HG03521 (cell line): ENCODE measurements around the gene ARL14EP.
A peak's percentile ranks its signal among the peaks of the same experiment; 100 is the strongest.

Experiments used
- ATAC-seq: cut with Tn5 transposase; IDR thresholded peaks from one replicate; pipeline ENCODE4 v1.9.1; 2021; ENCODE audit warnings: mild to moderate bottlenecking, moderate library complexity; ENCODE audit not compliant: unreplicated experiment

Gene ARL14EP

GRCh38 chr11:30322826-30323710 lies at the start of gene ARL14EP:
ARL14EP (plus strand) TSS chr11:30323104; CDS start chr11:30330949, 7,845 bp downstream.
- peak; percentile 99 for ATAC-seq

GRCh38 chr11:30277176-30277575 lies 45.7 kb upstream of the ARL14EP start:
- no peak for ATAC-seq

DNA sequence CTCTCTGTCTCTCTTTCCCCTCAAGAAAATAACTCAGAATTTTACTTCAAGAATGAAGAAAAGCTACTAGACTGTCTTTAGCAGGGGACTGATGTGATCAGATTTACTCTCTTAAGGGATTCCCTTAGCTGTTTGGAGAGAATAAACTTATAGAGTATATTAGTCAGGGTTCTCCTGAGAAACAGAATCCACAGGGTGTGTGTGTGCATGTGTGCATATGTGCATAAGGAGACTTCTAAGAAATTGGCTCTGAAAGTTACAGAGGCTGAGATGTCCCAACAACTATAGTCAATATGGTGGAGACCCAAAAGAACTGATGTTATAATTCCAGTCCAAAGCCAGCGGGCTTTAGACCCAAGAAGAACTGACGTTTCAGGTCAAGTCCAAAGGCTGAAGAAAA lies 43.1 kb upstream of the ARL14EP start:
- ATAC-seq, result no peak

DNA sequence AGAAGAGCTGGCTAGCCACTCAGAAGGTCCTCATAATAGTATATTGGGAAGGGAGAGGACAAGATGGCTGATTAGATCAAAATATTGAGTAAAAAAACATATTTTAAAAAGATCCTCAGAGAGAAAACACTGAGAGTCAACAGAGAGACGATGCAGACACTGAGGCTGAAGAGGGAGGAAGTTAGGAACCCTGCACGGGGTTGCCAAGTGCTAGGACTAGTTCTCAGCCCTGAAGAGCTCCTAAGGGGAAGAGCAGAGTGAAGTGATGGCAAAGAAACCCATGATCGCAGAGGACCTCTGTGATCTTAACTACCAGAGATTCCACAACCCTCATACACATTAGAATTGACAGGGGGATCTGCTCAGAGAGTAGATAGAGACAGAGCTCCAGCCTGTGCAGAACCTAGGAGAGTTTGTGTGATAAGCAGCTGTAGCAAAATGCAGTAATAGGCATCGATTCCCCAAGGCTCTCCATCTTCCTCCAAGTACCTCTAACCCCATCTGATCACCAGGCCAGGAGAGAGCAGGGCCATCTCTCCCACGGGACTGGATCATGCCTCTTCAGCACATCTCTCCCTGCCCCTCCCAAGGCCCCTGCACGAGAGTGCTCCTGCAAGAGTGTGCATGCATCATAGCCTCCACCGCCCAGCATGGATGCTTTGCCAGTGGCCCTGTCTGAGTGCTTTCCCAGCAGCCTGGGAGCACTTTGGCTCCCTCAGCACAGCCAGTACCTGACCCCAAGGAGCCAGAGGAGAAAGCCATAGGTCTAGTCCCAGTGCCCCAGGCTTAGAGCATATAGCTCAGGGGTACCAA lies 41.2 kb upstream of the ARL14EP start:
- peak; percentile 17 for ATAC-seq

GRCh38 chr11:30282289-30282631 lies 40.6 kb upstream of the ARL14EP start:
- peak; percentile 50 for ATAC-seq

DNA sequence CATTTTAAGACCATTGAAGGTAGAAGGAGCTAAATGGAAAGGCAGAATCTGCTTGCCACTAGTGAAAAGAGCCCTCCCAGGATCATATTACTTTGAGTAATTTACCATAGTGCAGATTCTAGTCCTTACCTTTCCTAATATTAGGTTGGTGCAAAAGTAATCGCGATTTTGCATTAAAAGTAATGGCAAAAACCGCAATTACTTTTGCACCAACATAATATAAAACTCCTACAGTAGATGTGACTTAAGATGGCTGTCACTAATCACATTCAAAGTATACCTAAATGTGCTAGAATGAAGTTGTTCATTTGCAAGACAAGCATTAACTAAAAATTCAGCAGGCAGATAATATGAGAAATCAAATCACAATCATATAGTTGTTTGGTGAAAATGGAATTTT lies 38.1 kb upstream of the ARL14EP start:
- ATAC-seq, result no peak

- ATAC-seq, result no peak
Observed at GRCh38 chr11:30285416-30286121, 37.3 kb upstream of the ARL14EP start.

GRCh38 chr11:30291331-30291730 lies 31.6 kb upstream of the ARL14EP start:
- no peak for ATAC-seq

GRCh38 chr11:30292545-30292944 lies 30.4 kb upstream of the ARL14EP start:
- ATAC-seq, result no peak

DNA sequence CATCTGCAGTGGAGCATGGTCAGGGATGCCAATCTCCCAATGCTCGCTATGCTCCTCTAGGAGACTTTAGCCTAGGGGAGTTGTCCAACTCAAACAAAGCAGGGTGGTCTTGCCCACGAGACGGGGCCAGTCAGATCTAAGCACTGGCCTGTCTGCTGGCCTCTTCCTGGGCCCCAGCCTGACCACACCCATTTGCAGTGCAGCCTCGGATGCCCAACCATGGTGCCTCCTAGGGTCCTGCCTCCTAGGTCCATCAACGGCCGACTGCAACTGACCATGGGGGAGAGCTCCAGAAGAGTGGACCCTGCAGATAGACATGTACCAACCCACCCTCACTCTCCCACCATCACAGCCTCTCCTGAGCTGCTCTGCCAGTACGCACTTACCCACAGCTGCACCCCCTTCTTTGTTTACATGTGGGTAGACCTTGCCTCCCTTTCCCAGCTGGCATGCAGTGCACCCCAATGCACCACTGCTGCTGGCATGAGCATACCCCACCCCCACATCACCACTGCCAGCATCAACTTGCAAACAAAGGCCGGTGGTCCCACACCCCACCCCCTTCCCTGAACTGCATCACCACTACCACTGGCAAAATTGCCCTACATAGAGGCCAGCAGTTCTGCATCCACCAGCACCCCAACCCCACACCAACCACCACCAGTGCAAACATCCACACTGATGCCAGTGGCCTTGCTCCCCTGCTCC lies 27.6 kb upstream of the ARL14EP start:
- ATAC-seq, result no peak

GRCh38 chr11:30304620-30305019 lies 18.3 kb upstream of the ARL14EP start:
- ATAC-seq, result no peak

GRCh38 chr11:30310623-30311022 lies 12.3 kb upstream of the ARL14EP start:
- peak; percentile 92 for ATAC-seq

DNA sequence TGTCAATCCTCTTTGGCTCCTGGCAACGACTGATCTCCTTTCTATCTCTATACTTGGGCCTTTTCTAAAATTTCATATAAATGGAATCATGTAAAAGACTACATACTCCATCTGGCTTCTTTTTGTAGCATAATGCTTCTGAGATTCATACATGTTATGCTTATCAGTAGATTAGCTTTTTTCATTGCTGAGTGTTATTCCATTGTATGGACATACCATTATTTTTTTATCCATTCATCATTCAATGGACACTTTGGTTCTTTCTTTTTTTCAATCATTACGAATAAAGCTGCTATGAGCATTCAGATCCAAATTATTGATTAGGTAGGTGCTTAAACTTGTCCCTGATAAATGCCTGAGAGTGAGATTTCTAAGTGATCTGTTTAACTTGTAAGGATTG lies 11.7 kb upstream of the ARL14EP start:
- ATAC-seq, result no peak

GRCh38 chr11:30312243-30312642 lies 10.7 kb upstream of the ARL14EP start:
- ATAC-seq, result no peak

DNA sequence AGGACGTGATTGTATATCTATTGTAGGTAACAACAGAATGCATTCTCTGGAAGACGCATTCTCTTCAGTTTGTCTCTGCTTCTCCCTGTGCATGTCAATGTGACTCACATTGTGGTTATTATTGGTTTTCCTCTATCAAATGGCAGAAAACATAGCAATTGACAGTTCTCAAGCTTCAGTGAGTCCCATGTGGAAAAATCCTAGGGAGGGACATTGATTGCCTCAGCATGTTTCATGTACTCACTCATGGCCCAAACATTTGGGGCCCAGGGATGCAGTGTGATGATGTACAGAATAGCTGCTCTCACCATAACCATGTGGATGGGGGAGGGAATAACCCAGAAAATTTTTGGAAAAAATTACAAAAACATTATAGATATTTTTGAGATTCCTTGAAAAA lies 9.3 kb upstream of the ARL14EP start:
- ATAC-seq, result no peak

DNA sequence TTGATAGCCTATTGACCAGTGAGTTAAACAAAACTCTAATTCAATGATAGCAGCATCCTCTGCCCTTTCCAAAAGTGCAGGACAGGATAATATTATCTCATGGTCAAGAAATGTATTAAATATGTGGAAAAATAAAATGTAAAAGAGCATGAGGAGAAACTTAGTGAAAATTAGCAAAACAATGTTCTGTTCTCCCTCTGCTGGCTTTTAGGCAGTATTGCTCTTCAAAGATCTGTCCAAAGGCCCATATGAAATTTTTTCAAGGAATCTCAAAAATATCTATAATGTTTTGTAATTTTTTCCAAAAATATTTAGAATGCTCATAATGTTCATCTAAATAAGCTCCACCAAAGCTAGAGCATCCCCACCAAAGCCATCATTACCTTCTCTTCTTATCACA lies 8.3 kb upstream of the ARL14EP start:
- ATAC-seq, result no peak

DNA sequence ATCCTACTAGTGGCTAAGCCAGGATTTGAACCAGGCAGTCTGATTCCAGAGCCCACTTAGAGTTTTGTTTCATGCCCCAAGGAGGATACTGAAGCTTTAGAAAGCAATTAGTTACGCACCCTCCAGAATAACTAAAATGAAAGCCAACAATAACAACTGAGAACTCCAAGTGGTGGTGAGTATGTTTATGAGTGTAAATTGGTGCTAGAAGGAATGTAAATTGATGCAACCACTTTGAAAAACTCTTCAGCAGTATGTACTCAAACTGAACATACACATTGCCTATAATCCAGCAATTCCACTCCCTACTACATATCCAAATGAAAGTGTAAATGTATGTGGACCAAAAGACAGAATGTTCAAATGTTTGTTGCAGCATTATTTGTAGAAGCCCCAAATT lies 6.7 kb upstream of the ARL14EP start:
- no peak for ATAC-seq

GRCh38 chr11:30317030-30317429 lies 5.9 kb upstream of the ARL14EP start:
- peak; percentile 57 for ATAC-seq

DNA sequence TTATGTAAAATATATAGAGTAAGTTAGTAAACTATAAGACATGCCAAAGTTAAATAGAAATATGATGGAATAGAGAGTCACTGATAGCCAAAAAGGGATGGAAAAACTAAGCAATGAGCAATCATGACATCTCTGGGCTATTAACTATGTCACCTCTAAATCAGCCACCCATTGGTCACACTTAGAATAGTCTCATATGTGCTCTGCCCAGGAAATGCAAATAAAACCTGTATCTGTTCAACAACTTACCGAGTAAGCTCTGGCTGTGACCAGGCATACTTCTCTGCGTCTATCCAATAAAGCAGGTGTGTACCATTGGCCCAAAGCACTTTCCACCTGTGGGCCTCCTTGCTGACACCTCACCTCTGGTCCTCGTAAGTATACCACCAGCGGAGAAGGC lies 1.6 kb upstream of the ARL14EP start:
- ATAC-seq, result no peak

DNA sequence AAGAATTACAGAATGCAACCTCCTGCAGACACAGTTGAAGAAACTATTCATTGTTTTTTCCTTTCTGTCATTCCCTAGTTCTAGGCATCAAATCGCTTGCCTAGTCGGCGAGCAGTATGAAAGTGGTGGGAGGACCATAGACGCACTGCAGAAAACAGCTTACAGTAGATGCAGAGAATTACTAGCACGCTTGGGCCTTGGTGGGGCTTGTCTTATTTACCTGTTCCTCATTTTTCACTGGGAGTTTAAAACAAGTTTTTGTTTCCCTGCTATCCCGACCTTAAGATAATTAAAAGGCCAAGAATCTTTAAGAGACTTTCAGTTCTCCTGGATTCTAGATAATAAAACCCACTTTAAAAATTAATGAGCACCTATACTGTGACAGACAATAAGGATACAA lies 713 bp upstream of the ARL14EP start:
- ATAC-seq, result no peak
